Fibroblast of skin of abdomen (primary cell): ENCODE data around the gene PTPRD. TPM values are rescaled to one million over a fixed set of nuclear protein-coding genes. Genes with fewer than 3 reads are reported as not detected.

Experiments
- DNase-seq: peaks from one replicate; pipeline ENCODE4 v3.0.0-alpha.2; 2013
- polyA plus RNA-seq, 2 experiments: library from polyadenylated mRNA; unstranded; fragments of 120-200 nt; gene quantifications; one replicate each; pipeline ENCODE4 v1.2.1, GENCODE V29; 2013; ENCODE audit not compliant: insufficient read length in 2 of 2

The PTPRD gene
- 22.1 TPM for polyA plus RNA-seq (2013, experiment 1 of 2; ENCODE audit: insufficient read length)
- polyA plus RNA-seq (2013, experiment 2 of 2; ENCODE audit: insufficient read length): 16.6 TPM

- peak; percentile 61 for DNase-seq
Measured at GRCh38 chr9:10612641-10613398, at the start of gene PTPRD. Gene PTPRD, minus strand, starts transcription at chr9:10613002.

GRCh38 chr9:10661994-10662393 is 49.2 kb upstream of the PTPRD start:
- no peak for DNase-seq

- DNase-seq: peak; percentile 2
Measured at GRCh38 chr9:10661376-10661775, 48.6 kb upstream of the PTPRD start.

GRCh38 chr9:10651012-10651411 is 38.2 kb upstream of the PTPRD start:
- no peak for DNase-seq

GRCh38 chr9:10649076-10649475 is 36.3 kb upstream of the PTPRD start:
- DNase-seq: peak; percentile 65

- no peak for DNase-seq
Measured at GRCh38 chr9:10633785-10634184, 21.0 kb upstream of the PTPRD start.

GRCh38 chr9:10614196-10614800 is 1.5 kb upstream of the PTPRD start:
- DNase-seq: peak; percentile 64

- DNase-seq: no peak
Measured at GRCh38 chr9:10613419-10613818, 617 bp upstream of the PTPRD start.

GRCh38 chr9:10605388-10605787 is 7.4 kb downstream of the PTPRD start:
- DNase-seq: no peak

GRCh38 chr9:10604927-10605326 is 7.9 kb downstream of the PTPRD start:
- no peak for DNase-seq

- no peak for DNase-seq
Measured at GRCh38 chr9:10597801-10598200, 15.0 kb downstream of the PTPRD start.

- DNase-seq: no peak
Measured at GRCh38 chr9:10594482-10594881, 18.3 kb downstream of the PTPRD start.

- DNase-seq: no peak
Measured at GRCh38 chr9:10586407-10586806, 26.4 kb downstream of the PTPRD start.

GRCh38 chr9:10571699-10572098 is 41.1 kb downstream of the PTPRD start:
- no peak for DNase-seq

GRCh38 chr9:10566848-10567247 is 46.0 kb downstream of the PTPRD start:
- no peak for DNase-seq

GRCh38 chr9:10562581-10563343 is 50.0 kb downstream of the PTPRD start:
- peak; percentile 56 for DNase-seq

GRCh38 chr9:10548348-10548747 is 64.5 kb downstream of the PTPRD start:
- DNase-seq: no peak

- DNase-seq: no peak
Measured at GRCh38 chr9:10538073-10538472, 74.7 kb downstream of the PTPRD start.

GRCh38 chr9:10534850-10535249 is 78.0 kb downstream of the PTPRD start:
- no peak for DNase-seq

- DNase-seq: no peak
Measured at GRCh38 chr9:10525972-10526371, 86.8 kb downstream of the PTPRD start.

- DNase-seq: no peak
Measured at GRCh38 chr9:10523164-10523563, 89.6 kb downstream of the PTPRD start.

GRCh38 chr9:10512144-10512543 is 100.7 kb downstream of the PTPRD start:
- no peak for DNase-seq

- no peak for DNase-seq
Measured at GRCh38 chr9:10488937-10489336, 123.9 kb downstream of the PTPRD start.
